Memory B cell (primary cell): ENCODE measurements around the gene MED9.
A peak's percentile ranks its signal among the peaks of the same experiment; 100 is the strongest.
"Not testable (repeated sequence)": the region's sequence is repeated elsewhere in the genome, so short reads cannot be mapped to it uniquely, and the experiment has no call there.

Source experiments
- ATAC-seq: fragments of 150-1000 bp; cut with Tn5 transposase; 2 replicates; pipeline ENCODE4 v1.10.0; 2021; ENCODE audit warnings: low read depth, mild to moderate bottlenecking, moderate library complexity
- DNase-seq, 2 donors: peaks; one replicate each; pipeline ENCODE4 v3.0.0; 2022; ENCODE audit warnings: low spot score in 2 of 2
- H3K27ac Mint-ChIP-seq: one replicate; pipeline ENCODE4 v1.8.0; 2022; ENCODE audit warnings: mild to moderate bottlenecking, moderate library complexity, mixed read lengths
- H3K27me3 Mint-ChIP-seq: one replicate; pipeline ENCODE4 v1.8.0; 2022; ENCODE audit warnings: mixed read lengths
- H3K36me3 Mint-ChIP-seq: one replicate; pipeline ENCODE4 v1.8.0; 2022; ENCODE audit warnings: mild to moderate bottlenecking, mixed read lengths
- H3K4me1 Mint-ChIP-seq: one replicate; pipeline ENCODE4 v1.8.0; 2022; ENCODE audit warnings: mixed read lengths
- H3K4me3 Mint-ChIP-seq: one replicate; pipeline ENCODE4 v1.8.0; 2022; ENCODE audit warnings: mild to moderate bottlenecking, moderate library complexity, mixed read lengths
- H3K9me3 Mint-ChIP-seq: one replicate; pipeline ENCODE4 v1.8.0; 2022; ENCODE audit warnings: mixed read lengths

Gene MED9

GRCh38 chr17:17445925-17446665 is 30.7 kb upstream of the MED9 start:
- H3K4me1 Mint-ChIP-seq: peaks cover 2% of the 10 kb centered on the region
- H3K4me3 Mint-ChIP-seq: no peak overlapping the region
- H3K9me3 Mint-ChIP-seq: peaks cover 2% of the 10 kb centered on the region
- H3K27ac Mint-ChIP-seq: no peak overlapping the region
- peaks cover 18% of the 10 kb centered on the region for H3K27me3 Mint-ChIP-seq
- DNase-seq (no peak), ATAC-seq (no peak)
- H3K36me3 Mint-ChIP-seq: peaks cover 2% of the 10 kb centered on the region

GRCh38 chr17:17446666-17447155 is 30.1 kb upstream of the MED9 start:
- no peak for ATAC-seq
- peak overlapping the region; percentile 65 for H3K27ac Mint-ChIP-seq
- H3K27me3 Mint-ChIP-seq: peaks cover 18% of the 10 kb centered on the region
- H3K4me1 Mint-ChIP-seq: peaks cover 2% of the 10 kb centered on the region
- DNase-seq: no peak
- peaks cover 2% of the 10 kb centered on the region for H3K36me3 Mint-ChIP-seq
- H3K4me3 Mint-ChIP-seq: no peak overlapping the region
- H3K9me3 Mint-ChIP-seq: peaks cover 2% of the 10 kb centered on the region

DNA sequence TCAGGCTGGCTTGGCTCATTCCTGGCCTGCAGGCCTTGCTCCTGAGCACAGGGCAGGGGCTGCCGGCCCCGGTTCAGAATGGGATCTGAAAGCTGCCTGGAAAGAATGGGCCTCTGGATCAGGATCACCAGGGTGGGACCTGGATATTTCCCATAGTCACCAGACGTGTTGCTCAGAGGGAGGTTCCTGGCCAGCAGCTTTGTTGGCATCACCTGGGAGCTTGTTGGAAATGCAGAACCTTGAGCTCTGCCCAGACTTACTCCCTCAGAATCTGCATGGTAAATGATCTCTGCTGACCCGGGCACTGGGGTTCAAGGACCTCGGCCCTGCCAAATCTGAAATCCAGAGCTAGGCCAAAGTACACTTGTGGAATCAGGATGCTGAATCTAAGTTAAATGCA is 29.5 kb upstream of the MED9 start:
- H3K4me1 Mint-ChIP-seq: peaks cover 2% of the 10 kb centered on the region
- H3K9me3 Mint-ChIP-seq: peaks cover 2% of the 10 kb centered on the region
- ATAC-seq: no peak
- no peak overlapping the region for H3K4me3 Mint-ChIP-seq
- H3K27ac Mint-ChIP-seq: no peak overlapping the region
- H3K27me3 Mint-ChIP-seq: peaks cover 18% of the 10 kb centered on the region
- peaks cover 2% of the 10 kb centered on the region for H3K36me3 Mint-ChIP-seq
- DNase-seq: no peak

DNA sequence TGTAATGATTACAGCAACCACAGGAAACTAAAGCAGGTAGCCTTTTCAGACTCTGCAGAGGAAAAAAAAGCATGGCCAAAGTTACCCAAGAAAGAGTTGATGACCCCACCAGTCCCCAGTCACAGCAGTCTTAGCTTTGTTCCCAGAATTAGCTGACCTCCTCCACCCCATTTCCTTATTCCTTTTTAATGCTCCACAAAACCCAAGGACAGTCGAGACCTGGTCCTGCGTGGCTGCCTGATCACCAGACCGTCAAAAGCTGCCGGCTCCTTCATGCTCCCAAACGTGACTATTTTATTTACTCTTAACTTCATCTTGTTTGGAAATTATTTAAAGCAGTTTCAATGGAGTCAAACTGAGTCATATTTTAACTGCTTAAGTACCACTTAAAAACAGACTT is 28.7 kb upstream of the MED9 start:
- Mint-ChIP-seq H3K4me3 (no peak overlapping the region), H3K27me3 (peaks cover 20% of the 10 kb centered on the region), H3K36me3 (peaks cover 2% of the 10 kb centered on the region), H3K9me3 (peaks cover 2% of the 10 kb centered on the region), H3K27ac (no peak overlapping the region), H3K4me1 (peaks cover 2% of the 10 kb centered on the region)
- no peak for DNase-seq
- no peak for ATAC-seq

- H3K36me3 Mint-ChIP-seq: peaks cover 2% of the 10 kb centered on the region
- peaks cover 18% of the 10 kb centered on the region for H3K27me3 Mint-ChIP-seq
- ATAC-seq (no peak), DNase-seq (no peak)
- no peak overlapping the region for H3K4me3 Mint-ChIP-seq
- peaks cover 2% of the 10 kb centered on the region for H3K9me3 Mint-ChIP-seq
- peaks cover 2% of the 10 kb centered on the region for H3K4me1 Mint-ChIP-seq
- no peak overlapping the region for H3K27ac Mint-ChIP-seq
Measured at GRCh38 chr17:17448723-17449122, 28.1 kb upstream of the MED9 start.

DNA sequence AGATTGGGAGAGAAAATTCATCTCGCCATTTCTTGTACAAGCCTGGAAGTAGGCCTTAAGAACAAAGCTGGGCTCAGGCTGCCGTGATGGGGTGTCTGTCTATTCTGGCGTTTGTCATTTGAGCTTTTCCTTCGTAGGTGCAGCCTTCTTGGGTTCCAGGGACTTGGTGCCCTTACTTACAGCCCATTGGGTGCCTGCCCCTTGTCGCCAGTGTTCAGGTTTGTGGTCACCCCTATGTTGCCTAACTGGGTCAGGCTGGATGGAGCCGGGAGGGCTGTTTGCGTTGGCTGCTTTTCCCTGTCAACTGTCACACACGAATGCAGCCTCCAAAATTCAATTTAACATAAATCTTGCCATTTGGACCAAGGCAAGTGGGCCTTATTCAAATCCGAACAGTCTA is 23.7 kb upstream of the MED9 start:
- H3K27ac Mint-ChIP-seq: no peak overlapping the region
- H3K9me3 Mint-ChIP-seq: no peaks in the 10 kb centered on the region
- no peak overlapping the region for H3K4me3 Mint-ChIP-seq
- no peaks in the 10 kb centered on the region for H3K36me3 Mint-ChIP-seq
- ATAC-seq (no peak), DNase-seq (no peak)
- no peaks in the 10 kb centered on the region for H3K4me1 Mint-ChIP-seq
- peaks cover 7% of the 10 kb centered on the region for H3K27me3 Mint-ChIP-seq

DNA sequence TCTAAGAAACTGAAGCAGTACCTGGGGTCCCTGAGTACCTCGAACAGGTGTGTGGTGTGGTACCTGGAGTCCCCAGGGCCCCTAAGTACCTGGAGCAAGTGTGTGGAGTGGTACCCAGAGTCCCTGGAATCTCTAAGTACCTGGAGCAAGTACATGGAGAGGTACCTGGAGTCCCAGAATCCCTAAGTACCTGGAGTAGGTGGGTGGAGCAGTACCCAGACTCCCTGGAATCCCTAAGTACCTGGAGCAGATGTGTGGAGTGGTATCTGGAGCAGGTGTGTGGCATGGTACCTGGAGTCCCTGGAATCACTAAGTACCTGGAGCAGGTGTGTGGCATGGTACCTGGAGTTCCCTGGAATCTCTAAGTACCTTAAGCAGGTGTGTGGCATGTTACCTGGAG is 22.5 kb upstream of the MED9 start:
- no peak for DNase-seq
- no peak for ATAC-seq
- Mint-ChIP-seq H3K9me3 (no peaks in the 10 kb centered on the region), H3K36me3 (no peaks in the 10 kb centered on the region), H3K27ac (no peak overlapping the region), H3K27me3 (peaks cover 7% of the 10 kb centered on the region), H3K4me3 (no peak overlapping the region), H3K4me1 (no peaks in the 10 kb centered on the region)

GRCh38 chr17:17454700-17455099 is 22.1 kb upstream of the MED9 start:
- H3K27me3 Mint-ChIP-seq, H3K4me1 Mint-ChIP-seq, DNase-seq, H3K4me3 Mint-ChIP-seq, H3K36me3 Mint-ChIP-seq, H3K9me3 Mint-ChIP-seq, ATAC-seq, H3K27ac Mint-ChIP-seq: not testable (repeated sequence)

GRCh38 chr17:17455173-17455572 is 21.6 kb upstream of the MED9 start:
- H3K36me3 Mint-ChIP-seq: no peaks in the 10 kb centered on the region
- H3K4me3 Mint-ChIP-seq: no peak overlapping the region
- DNase-seq (no peak), ATAC-seq (no peak)
- H3K9me3 Mint-ChIP-seq: peaks cover 3% of the 10 kb centered on the region
- peaks cover 3% of the 10 kb centered on the region for H3K4me1 Mint-ChIP-seq
- peaks cover 5% of the 10 kb centered on the region for H3K27me3 Mint-ChIP-seq
- H3K27ac Mint-ChIP-seq: no peak overlapping the region

- Mint-ChIP-seq H3K9me3 (peaks cover 4% of the 10 kb centered on the region), H3K36me3 (no peaks in the 10 kb centered on the region), H3K27me3 (peaks cover 5% of the 10 kb centered on the region), H3K27ac (no peak overlapping the region), H3K4me1 (peaks cover 4% of the 10 kb centered on the region), H3K4me3 (no peak overlapping the region)
- no peak for ATAC-seq
- no peak for DNase-seq
Measured at GRCh38 chr17:17456251-17456650, 20.5 kb upstream of the MED9 start.

- H3K9me3 Mint-ChIP-seq: peaks cover 4% of the 10 kb centered on the region
- H3K4me1 Mint-ChIP-seq: peaks cover 4% of the 10 kb centered on the region
- H3K27ac Mint-ChIP-seq: no peak overlapping the region
- H3K36me3 Mint-ChIP-seq: no peaks in the 10 kb centered on the region
- ATAC-seq (no peak), DNase-seq (no peak)
- H3K27me3 Mint-ChIP-seq: peaks cover 4% of the 10 kb centered on the region
- no peak overlapping the region for H3K4me3 Mint-ChIP-seq
Measured at GRCh38 chr17:17457680-17458079, 19.1 kb upstream of the MED9 start.

GRCh38 chr17:17460038-17460437 is 16.8 kb upstream of the MED9 start:
- H3K27ac Mint-ChIP-seq: no peak overlapping the region
- H3K4me1 Mint-ChIP-seq: peaks cover 4% of the 10 kb centered on the region
- DNase-seq: no peak
- H3K36me3 Mint-ChIP-seq: no peaks in the 10 kb centered on the region
- H3K9me3 Mint-ChIP-seq: peaks cover 4% of the 10 kb centered on the region
- ATAC-seq: no peak
- peaks cover 9% of the 10 kb centered on the region for H3K27me3 Mint-ChIP-seq
- H3K4me3 Mint-ChIP-seq: no peak overlapping the region

GRCh38 chr17:17462048-17462824 is 14.6 kb upstream of the MED9 start:
- peaks cover 4% of the 10 kb centered on the region for H3K9me3 Mint-ChIP-seq
- H3K27ac Mint-ChIP-seq: no peak overlapping the region
- peaks cover 4% of the 10 kb centered on the region for H3K4me1 Mint-ChIP-seq
- no peaks in the 10 kb centered on the region for H3K36me3 Mint-ChIP-seq
- DNase-seq (no peak), ATAC-seq (no peak)
- peaks cover 13% of the 10 kb centered on the region for H3K27me3 Mint-ChIP-seq
- H3K4me3 Mint-ChIP-seq: no peak overlapping the region

DNA sequence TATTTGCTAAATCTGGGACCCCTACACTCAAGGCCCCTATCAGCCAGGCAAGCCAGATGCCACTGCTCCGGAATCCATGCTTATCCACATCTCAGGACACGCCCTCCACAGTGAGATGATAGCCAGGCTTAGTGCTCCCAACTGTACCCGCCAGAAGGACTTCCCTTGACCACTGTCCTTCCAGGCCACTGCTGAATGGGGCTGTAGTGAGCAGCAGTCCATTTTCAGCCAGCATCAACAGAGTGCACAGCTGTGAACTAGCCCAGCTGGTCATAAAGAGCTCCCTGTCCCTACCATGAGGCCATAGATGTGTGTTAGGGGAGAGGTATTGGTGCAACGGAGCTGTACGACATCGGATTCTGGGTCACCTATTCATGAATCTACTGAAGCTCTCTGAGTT is 13.0 kb upstream of the MED9 start:
- Mint-ChIP-seq H3K9me3 (peaks cover 4% of the 10 kb centered on the region), H3K4me3 (no peak overlapping the region), H3K4me1 (peaks cover 4% of the 10 kb centered on the region), H3K36me3 (no peaks in the 10 kb centered on the region), H3K27me3 (peaks cover 18% of the 10 kb centered on the region), H3K27ac (no peak overlapping the region)
- no peak for DNase-seq
- no peak for ATAC-seq
